Sigmoid colon (tissue), 7 donors: ENCODE results near the gene NEU2. TPM values are rescaled to one million over a fixed set of nuclear protein-coding genes. Genes with fewer than 3 reads are reported as not detected.

Source experiments
- DNase-seq: peaks from one replicate; pipeline ENCODE4 v3.0.0-alpha.2; 2019
- H3K27ac ChIP-seq, 4 donors: fragments of 200-600 bp; sonication (generic); one replicate each; pipeline ENCODE4 v1.5.1; 2016 to 2019; ENCODE audit warnings: mild to moderate bottlenecking in 1 of 4
- H3K27me3 ChIP-seq, 3 donors: fragments of 200-600 bp; sonication (generic); one replicate each; pipeline ENCODE4 v1.5.1; 2019; ENCODE audit warnings: mild to moderate bottlenecking in 1 of 3
- H3K36me3 ChIP-seq, 4 donors: fragments of 200-600 bp; sonication (generic); one replicate each; pipeline ENCODE4 v1.5.1; 2016 to 2019
- H3K4me1 ChIP-seq, 4 donors: fragments of 200-600 bp; sonication (generic); one replicate each; pipeline ENCODE4 v1.5.1; 2017 to 2019
- H3K4me3 ChIP-seq, 4 donors: fragments of 200-600 bp; sonication (generic); one replicate each; pipeline ENCODE4 v1.5.1; 2017 to 2019; ENCODE audit warnings: mild to moderate bottlenecking in 2 of 4, moderate library complexity in 1 of 4
- H3K9me3 ChIP-seq, 4 donors: fragments of 200-600 bp in 3 of 4; sonication (generic) in 3 of 4; one replicate each; pipeline versions ENCODE4 v1.5.1 to v1.6.1; 2013 to 2019
- CTCF ChIP-seq, 4 experiments: fragments of 450-650 bp in 3 of 4; fragments of 200-600 bp in 1 of 4; IDR thresholded peaks; one replicate each; pipeline ENCODE4 v1.5.1; 2016 to 2019; ENCODE audit warnings: antibody characterized with exemption in 4 of 4, mild to moderate bottlenecking in 3 of 4, moderate library complexity in 2 of 4
- EP300 ChIP-seq, 4 donors: sonication (generic); formaldehyde crosslinking; IDR thresholded peaks; one replicate each; pipeline ENCODE4 v1.6.1; 2017; ENCODE audit warnings: antibody characterized with exemption in 4 of 4
- POLR2A ChIP-seq, 2 donors: fragments of 450-650 bp; IDR thresholded peaks; one replicate each; pipeline ENCODE4 v1.6.1; 2016; ENCODE audit warnings: antibody characterized with exemption in 2 of 2, mild to moderate bottlenecking in 2 of 2, moderate library complexity in 2 of 2
- POLR2AphosphoS5 ChIP-seq, 4 donors: sonication (generic); formaldehyde crosslinking; IDR thresholded peaks; one replicate each; pipeline ENCODE4 v1.6.1; 2017; ENCODE audit warnings: antibody characterized with exemption in 4 of 4
- WGBS, 2 donors: extraction: QIAGEN DNeasy Blood & Tissue Kit; methylation state at CpG; one replicate each; pipeline ENCODE4 v1.1.7; 2013; 5-methylcytosine and 5-hydroxymethylcytosine counted together
- intact Hi-C: fragments of 100-400 bp; cut with DNase I; formaldehyde crosslinking; loops from one replicate; pipeline ENCODE4 v1.15.1; 2023
- polyA plus RNA-seq, 3 donors: library from polyadenylated mRNA; stranded (reverse); fragments of 200-250 nt; gene quantifications; one replicate each; pipeline ENCODE4 v1.2.3, GENCODE V29; 2013
- total RNA-seq, 4 donors: library from RNA; depleted of rRNA; stranded (reverse); fragments of >200 nt; gene quantifications; one replicate each; pipeline ENCODE4 v1.1.0, GENCODE V29; 2016
- donor health status: healthy with polysubstance abuse.
- donor health status: Bipolar disorder and iron deficiency.
- donor health status: healthy.

The NEU2 gene
- total and polyA plus RNA-seq, 7 donors, result not detected

- H3K4me1 ChIP-seq, result no peaks in the 10 kb centered on the region
- no peaks in the 10 kb centered on the region for H3K9me3 ChIP-seq
- TF ChIP-seq EP300 (IDR thresholded peaks at IDR 0.05) (no peak), POLR2AphosphoS5 (IDR thresholded peaks at IDR 0.05) (no peak), POLR2A (IDR thresholded peaks at IDR 0.05) (no peak), CTCF (IDR thresholded peaks at IDR 0.05) (no peak)
- H3K4me3 ChIP-seq, result no peak overlapping the region
- no peaks in the 10 kb centered on the region for H3K36me3 ChIP-seq
- no peaks in the 10 kb centered on the region for H3K27me3 ChIP-seq
- intact Hi-C loops, result no loop called here
- DNase-seq, result peak; percentile 27
- H3K27ac ChIP-seq, result no peak overlapping the region
- 91 to 92% methylated on average over 27 of the region's 27 CpGs for WGBS, 2 donors
These were observed 644 bp upstream of the NEU2 start for GRCh38 chr2:233031556-233032500.

GRCh38 chr2:233033672-233034071, 1.2 kb downstream of the NEU2 start:
- no peaks in the 10 kb centered on the region for H3K4me1 ChIP-seq
- TF ChIP-seq EP300 (IDR thresholded peaks at IDR 0.05), result no peak
- TF ChIP-seq POLR2AphosphoS5 (IDR thresholded peaks at IDR 0.05), result no peak
- TF ChIP-seq POLR2A (IDR thresholded peaks at IDR 0.05), result no peak
- no peak for TF ChIP-seq CTCF (IDR thresholded peaks at IDR 0.05)
- intact Hi-C loops, result no loop called here
- no peak overlapping the region for H3K4me3 ChIP-seq
- WGBS, 2 donors, result 57 to 73% methylated on average over 9 of the region's 9 CpGs
- H3K27me3 ChIP-seq, result no peaks in the 10 kb centered on the region
- no peaks in the 10 kb centered on the region for H3K36me3 ChIP-seq
- no peaks in the 10 kb centered on the region for H3K9me3 ChIP-seq
- no peak overlapping the region for H3K27ac ChIP-seq
- DNase-seq, result no peak

GRCh38 chr2:233034091-233034882, 1.8 kb downstream of the NEU2 start:
- DNase-seq, result no peak
- no peaks in the 10 kb centered on the region for H3K4me1 ChIP-seq
- H3K4me3 ChIP-seq, result no peak overlapping the region
- TF ChIP-seq POLR2A (IDR thresholded peaks at IDR 0.05) (no peak), POLR2AphosphoS5 (IDR thresholded peaks at IDR 0.05) (no peak), EP300 (IDR thresholded peaks at IDR 0.05) (no peak)
- intact Hi-C loops, result no loop called here
- H3K36me3 ChIP-seq, result no peaks in the 10 kb centered on the region
- H3K27ac ChIP-seq, result no peak overlapping the region
- 92 to 94% methylated on average over 37 of the region's 37 CpGs for WGBS, 2 donors
- no peaks in the 10 kb centered on the region for H3K9me3 ChIP-seq
- no peaks in the 10 kb centered on the region for H3K27me3 ChIP-seq

- intact Hi-C loops, result no loop called here
- no peaks in the 10 kb centered on the region for H3K36me3 ChIP-seq
- DNase-seq, result peak; percentile 18
- H3K4me1 ChIP-seq, result no peaks in the 10 kb centered on the region
- peaks cover 0 to 5% (median 0%) of the 10 kb centered on the region in 3 donors for H3K27me3 ChIP-seq
- H3K27ac ChIP-seq, result no peak overlapping the region
- TF ChIP-seq POLR2A (IDR thresholded peaks at IDR 0.05) (no peak), CTCF (IDR thresholded peaks at IDR 0.05) (no peak)
- H3K9me3 ChIP-seq, result no peaks in the 10 kb centered on the region
- WGBS, 2 donors, result 91 to 97% methylated on average over 23 of the region's 23 CpGs
- no peak overlapping the region for H3K4me3 ChIP-seq
These were observed 3.1 kb downstream of the NEU2 start for GRCh38 chr2:233035426-233036161.
